ENCODE measurements around the gene MSX1.
"Not testable (repeated sequence)": the region's sequence is repeated elsewhere in the genome, so short reads cannot be mapped to it uniquely, and the experiment has no call there.

MSX1 gene

GRCh38 chr4:4821577-4821976 lies 37.9 kb upstream of the MSX1 start:
- no peaks in the 10 kb centered on the region for H3K79me2 ChIP-seq (ENCODE audit: control insufficient read depth, insufficient read depth, low read length, poor library complexity)
- H3K9me3 ChIP-seq (ENCODE audit: insufficient read depth, low read depth, low read length), result peaks cover 7% of the 10 kb centered on the region
- H3K36me3 ChIP-seq (ENCODE audit: control insufficient read depth in 1 of 2, insufficient read depth in 2 of 2, low read length in 2 of 2), result no peaks in the 10 kb centered on the region
- H2AK5ac ChIP-seq (ENCODE audit: low read length), result no peak overlapping the region
- no peaks in the 10 kb centered on the region for H3K79me1 ChIP-seq (ENCODE audit: low read length)
- H3K18ac ChIP-seq (ENCODE audit: low read length), result no peak overlapping the region
- H4K8ac ChIP-seq (ENCODE audit: low read depth, low read length), result no peak overlapping the region
- no peak for DNase-seq
- no peak overlapping the region for H2BK12ac ChIP-seq (ENCODE audit: low read length)
- H2BK120ac ChIP-seq (ENCODE audit: insufficient read depth, low read length, poor library complexity), result no peak overlapping the region
- no peak overlapping the region for H3K27ac ChIP-seq (ENCODE audit: low read depth, low read length)
- H3K4me3 ChIP-seq (ENCODE audit: low read depth, low read length), result no peak overlapping the region
- no peak overlapping the region for H3K4me2 ChIP-seq (ENCODE audit: low read length)
- no peak overlapping the region for H4K91ac ChIP-seq (ENCODE audit: low read depth, low read length)
- H3K14ac ChIP-seq (ENCODE audit: low read length), result no peak overlapping the region
- no peaks in the 10 kb centered on the region for H3K27me3 ChIP-seq (ENCODE audit: insufficient read depth, low read length)
- no peak overlapping the region for H2AFZ ChIP-seq (ENCODE audit: insufficient read depth, low read length, poor library complexity)
- no peak overlapping the region for H4K12ac ChIP-seq (ENCODE audit: low read depth, low read length)
- no peak overlapping the region for H3K4ac ChIP-seq (ENCODE audit: low read depth, low read length)
- no peak overlapping the region for H3K9ac ChIP-seq (ENCODE audit: low read length)
- no peak overlapping the region for H3K23ac ChIP-seq (ENCODE audit: low read length)
- no peaks in the 10 kb centered on the region for H3K4me1 ChIP-seq (ENCODE audit: control insufficient read depth in 1 of 2, insufficient read depth in 2 of 2, low read length in 2 of 2)
- H2BK5ac ChIP-seq (ENCODE audit: low read depth, low read length, poor library complexity), result no peak overlapping the region

DNA sequence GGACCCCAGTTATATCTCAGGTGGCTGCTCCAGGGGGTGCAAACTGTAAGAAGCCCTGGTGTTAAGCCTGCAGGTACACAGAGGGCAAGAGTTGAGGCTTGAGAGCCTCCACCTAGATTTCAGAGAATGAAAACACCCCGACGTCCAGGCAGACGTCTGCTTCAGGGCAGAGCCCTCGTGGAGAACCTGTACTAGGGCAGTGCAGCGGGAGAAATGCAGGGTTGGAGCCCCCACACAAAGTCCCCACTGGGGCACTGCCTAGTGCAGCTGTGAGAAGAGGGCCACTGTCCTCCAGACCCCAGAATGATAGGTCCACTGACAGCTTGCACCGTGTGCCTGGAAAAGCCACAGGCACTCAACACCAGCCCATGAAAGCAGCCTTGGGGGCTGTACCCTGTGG lies 37.2 kb upstream of the MSX1 start:
- H2BK120ac ChIP-seq (ENCODE audit: insufficient read depth, low read length, poor library complexity); H3K27me3 ChIP-seq (ENCODE audit: insufficient read depth, low read length); H3K23ac ChIP-seq (ENCODE audit: low read length); H3K4me3 ChIP-seq (ENCODE audit: low read depth, low read length); H3K79me2 ChIP-seq (ENCODE audit: control insufficient read depth, insufficient read depth, low read length, poor library complexity); H3K4me1 ChIP-seq (ENCODE audit: control insufficient read depth in 1 of 2, insufficient read depth in 2 of 2, low read length in 2 of 2); H4K12ac ChIP-seq (ENCODE audit: low read depth, low read length); H4K91ac ChIP-seq (ENCODE audit: low read depth, low read length); H3K36me3 ChIP-seq (ENCODE audit: control insufficient read depth in 1 of 2, insufficient read depth in 2 of 2, low read length in 2 of 2); H3K4me2 ChIP-seq (ENCODE audit: low read length); H3K27ac ChIP-seq (ENCODE audit: low read depth, low read length); H3K9me3 ChIP-seq (ENCODE audit: insufficient read depth, low read depth, low read length); H3K4ac ChIP-seq (ENCODE audit: low read depth, low read length); H3K14ac ChIP-seq (ENCODE audit: low read length); DNase-seq; H2AFZ ChIP-seq (ENCODE audit: insufficient read depth, low read length, poor library complexity); H2BK5ac ChIP-seq (ENCODE audit: low read depth, low read length, poor library complexity); H2AK5ac ChIP-seq (ENCODE audit: low read length); H2BK12ac ChIP-seq (ENCODE audit: low read length); H3K18ac ChIP-seq (ENCODE audit: low read length); H3K9ac ChIP-seq (ENCODE audit: low read length); H4K8ac ChIP-seq (ENCODE audit: low read depth, low read length); H3K79me1 ChIP-seq (ENCODE audit: low read length): not testable (repeated sequence)
- WGBS (ENCODE audit: extremely low coverage, insufficient coverage, insufficient read length), result no CpG with 5 or more reads among the region's 6 CpGs

DNA sequence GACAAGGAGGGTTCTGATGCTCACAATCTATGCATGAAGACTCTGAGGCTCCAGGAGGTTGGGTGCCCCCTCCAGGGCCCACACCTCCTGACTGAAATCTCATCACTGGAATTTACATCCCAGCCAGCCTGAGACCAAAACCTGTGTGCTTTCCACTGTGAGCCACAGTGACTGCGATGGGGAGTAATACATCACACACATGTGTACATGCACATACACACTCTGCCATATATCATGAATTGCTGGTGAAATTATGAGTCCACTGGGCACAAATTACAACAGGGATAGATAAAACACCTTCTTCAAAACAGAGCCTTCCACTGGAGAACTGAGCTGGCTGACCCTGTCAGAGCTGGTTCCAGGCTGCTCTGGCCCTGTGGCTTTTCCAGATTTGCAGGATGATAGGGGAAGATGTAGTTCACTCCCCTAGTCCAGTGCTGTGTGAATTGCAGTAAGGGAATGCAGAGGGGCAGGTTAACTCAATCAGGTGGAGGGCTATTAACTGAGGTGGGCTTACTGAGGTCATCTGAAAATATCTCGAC lies 35.8 kb upstream of the MSX1 start:
- no CpG with 5 or more reads among the region's 2 CpGs for WGBS (ENCODE audit: extremely low coverage, insufficient coverage, insufficient read length)
- no peak overlapping the region for H2BK120ac ChIP-seq (ENCODE audit: insufficient read depth, low read length, poor library complexity)
- H3K79me2 ChIP-seq (ENCODE audit: control insufficient read depth, insufficient read depth, low read length, poor library complexity), result no peaks in the 10 kb centered on the region
- no peak overlapping the region for H3K9ac ChIP-seq (ENCODE audit: low read length)
- peaks cover 7% of the 10 kb centered on the region for H3K9me3 ChIP-seq (ENCODE audit: insufficient read depth, low read depth, low read length)
- H4K12ac ChIP-seq (ENCODE audit: low read depth, low read length), result no peak overlapping the region
- H3K4me1 ChIP-seq (ENCODE audit: control insufficient read depth in 1 of 2, insufficient read depth in 2 of 2, low read length in 2 of 2), result no peaks in the 10 kb centered on the region
- no peak overlapping the region for H3K4ac ChIP-seq (ENCODE audit: low read depth, low read length)
- no peak overlapping the region for H2AK5ac ChIP-seq (ENCODE audit: low read length)
- H3K18ac ChIP-seq (ENCODE audit: low read length), result no peak overlapping the region
- H4K8ac ChIP-seq (ENCODE audit: low read depth, low read length), result no peak overlapping the region
- H3K27ac ChIP-seq (ENCODE audit: low read depth, low read length), result no peak overlapping the region
- no peak overlapping the region for H4K91ac ChIP-seq (ENCODE audit: low read depth, low read length)
- DNase-seq, result no peak
- no peaks in the 10 kb centered on the region for H3K27me3 ChIP-seq (ENCODE audit: insufficient read depth, low read length)
- H3K14ac ChIP-seq (ENCODE audit: low read length), result no peak overlapping the region
- H3K4me2 ChIP-seq (ENCODE audit: low read length), result no peak overlapping the region
- no peak overlapping the region for H2BK5ac ChIP-seq (ENCODE audit: low read depth, low read length, poor library complexity)
- H3K36me3 ChIP-seq (ENCODE audit: control insufficient read depth in 1 of 2, insufficient read depth in 2 of 2, low read length in 2 of 2), result no peaks in the 10 kb centered on the region
- H2AFZ ChIP-seq (ENCODE audit: insufficient read depth, low read length, poor library complexity), result no peak overlapping the region
- H3K23ac ChIP-seq (ENCODE audit: low read length), result no peak overlapping the region
- no peaks in the 10 kb centered on the region for H3K79me1 ChIP-seq (ENCODE audit: low read length)
- no peak overlapping the region for H3K4me3 ChIP-seq (ENCODE audit: low read depth, low read length)
- H2BK12ac ChIP-seq (ENCODE audit: low read length), result no peak overlapping the region

DNA sequence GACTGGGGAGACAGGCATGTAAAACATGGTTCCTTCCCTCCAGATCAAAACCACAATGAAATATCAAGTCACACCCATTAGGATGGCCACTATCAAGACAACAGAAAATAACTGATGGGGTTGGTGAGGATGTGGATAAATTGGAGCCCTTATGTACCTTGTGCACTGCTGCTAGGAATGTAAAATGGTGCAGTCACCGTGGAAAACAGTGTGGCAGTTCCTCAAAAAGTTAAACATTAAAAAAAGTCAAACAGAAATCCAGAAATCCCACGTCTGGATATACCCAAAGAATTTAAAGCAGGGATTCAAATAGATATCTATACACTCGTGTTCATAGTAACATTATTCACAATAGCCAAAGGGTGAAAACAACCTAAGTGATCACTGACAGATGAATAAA lies 35.2 kb upstream of the MSX1 start:
- Histone ChIP-seq H3K4me2 (ENCODE audit: low read length) (no peak overlapping the region), H4K91ac (ENCODE audit: low read depth, low read length) (no peak overlapping the region), H3K9me3 (ENCODE audit: insufficient read depth, low read depth, low read length) (peaks cover 7% of the 10 kb centered on the region), H3K27me3 (ENCODE audit: insufficient read depth, low read length) (no peaks in the 10 kb centered on the region), H3K36me3 (ENCODE audit: control insufficient read depth in 1 of 2, insufficient read depth in 2 of 2, low read length in 2 of 2) (no peaks in the 10 kb centered on the region), H3K4me1 (ENCODE audit: control insufficient read depth in 1 of 2, insufficient read depth in 2 of 2, low read length in 2 of 2) (no peaks in the 10 kb centered on the region), H2AFZ (ENCODE audit: insufficient read depth, low read length, poor library complexity) (no peak overlapping the region), H3K79me2 (ENCODE audit: control insufficient read depth, insufficient read depth, low read length, poor library complexity) (no peaks in the 10 kb centered on the region), H3K79me1 (ENCODE audit: low read length) (no peaks in the 10 kb centered on the region), H3K23ac (ENCODE audit: low read length) (no peak overlapping the region), H4K8ac (ENCODE audit: low read depth, low read length) (no peak overlapping the region), H2BK5ac (ENCODE audit: low read depth, low read length, poor library complexity) (no peak overlapping the region), H3K4ac (ENCODE audit: low read depth, low read length) (no peak overlapping the region), H2BK120ac (ENCODE audit: insufficient read depth, low read length, poor library complexity) (no peak overlapping the region), H3K14ac (ENCODE audit: low read length) (no peak overlapping the region), H2BK12ac (ENCODE audit: low read length) (no peak overlapping the region), H3K27ac (ENCODE audit: low read depth, low read length) (no peak overlapping the region), H3K9ac (ENCODE audit: low read length) (no peak overlapping the region), H3K18ac (ENCODE audit: low read length) (no peak overlapping the region), H2AK5ac (ENCODE audit: low read length) (no peak overlapping the region), H4K12ac (ENCODE audit: low read depth, low read length) (no peak overlapping the region), H3K4me3 (ENCODE audit: low read depth, low read length) (no peak overlapping the region)
- DNase-seq, result no peak
- no CpG with 5 or more reads among the region's 3 CpGs for WGBS (ENCODE audit: extremely low coverage, insufficient coverage, insufficient read length)
